T-helper 2 cell treated with Interferon-gamma antibody and Interleukin-4, amounts not matched to agents 5 μg/mL and 100 μg/mL, for 36 hours (primary cell): ENCODE data around the gene RUNX1.

Source experiments
- DNase-seq: peaks from one replicate; pipeline ENCODE4 v3.0.0; 2021; ENCODE audit warnings: low spot score
- H3K27ac Mint-ChIP-seq: one replicate; pipeline ENCODE4 v1.8.0; 2021; ENCODE audit warnings: mild to moderate bottlenecking, mixed read lengths
- H3K27me3 Mint-ChIP-seq: one replicate; pipeline ENCODE4 v1.8.0; 2021; ENCODE audit warnings: low read depth, mixed read lengths
- H3K36me3 Mint-ChIP-seq: one replicate; pipeline ENCODE4 v1.8.0; 2021; ENCODE audit warnings: low read depth, mixed read lengths
- H3K4me1 Mint-ChIP-seq: one replicate; pipeline ENCODE4 v1.8.0; 2021; ENCODE audit warnings: low read depth, mixed read lengths
- H3K4me3 Mint-ChIP-seq: one replicate; pipeline ENCODE4 v1.8.0; 2022; ENCODE audit warnings: mild to moderate bottlenecking, moderate library complexity, mixed read lengths
- H3K9me3 Mint-ChIP-seq: one replicate; pipeline ENCODE4 v1.8.0; 2021; ENCODE audit warnings: mixed read lengths

The RUNX1 gene

DNA sequence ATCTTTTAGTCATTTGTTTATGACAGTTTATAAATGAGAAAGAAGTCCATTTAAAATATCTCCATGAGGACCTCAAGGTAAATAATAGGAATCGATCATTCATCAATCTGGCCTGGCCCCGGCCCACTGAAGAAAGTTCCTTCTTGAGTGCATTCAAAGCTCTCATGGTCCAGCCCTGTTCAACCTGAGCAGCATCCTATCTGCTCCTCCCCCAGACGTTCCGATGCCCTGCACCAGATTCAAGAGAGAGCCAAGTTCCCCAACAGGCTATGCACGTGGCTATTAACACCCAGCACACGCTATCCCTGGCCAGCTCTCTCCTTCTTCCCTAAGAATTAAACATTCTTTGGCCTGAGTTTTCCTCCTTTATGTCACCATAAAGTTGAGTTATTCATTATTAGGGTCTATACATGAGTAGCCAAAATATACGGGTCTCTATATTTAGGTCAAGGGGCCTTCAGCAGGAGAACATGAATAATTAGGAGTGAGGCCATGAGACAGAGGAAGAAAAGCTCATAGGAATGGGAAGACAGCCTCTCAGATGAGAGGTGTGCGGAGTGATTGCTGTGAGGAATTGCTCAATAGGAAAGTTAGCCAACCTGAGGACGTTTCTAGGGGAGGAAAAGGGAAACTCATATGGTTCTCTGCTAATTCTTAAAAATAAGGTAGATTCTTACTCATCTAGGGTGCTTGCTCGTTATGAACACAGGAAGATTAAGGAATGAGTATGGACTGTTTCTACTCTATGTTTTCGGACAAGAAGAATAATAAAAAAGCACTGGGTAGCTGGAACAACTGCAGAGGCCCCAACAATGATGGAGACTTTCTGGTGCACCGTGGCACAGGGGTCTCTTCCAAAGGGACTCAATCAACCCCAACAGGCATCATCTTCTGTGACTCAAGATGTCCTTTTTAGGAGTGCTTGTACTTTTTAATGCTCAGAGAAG lies 23.6 kb downstream of the RUNX1 start:
- H3K4me3 Mint-ChIP-seq = peak overlapping the region; percentile 83
- no peak for DNase-seq
- peaks cover 50% of the 10 kb centered on the region for H3K36me3 Mint-ChIP-seq
- H3K9me3 Mint-ChIP-seq = no peaks in the 10 kb centered on the region
- H3K27me3 Mint-ChIP-seq = no peaks in the 10 kb centered on the region
- H3K27ac Mint-ChIP-seq = peak overlapping the region; percentile 100
- peaks cover 90% of the 10 kb centered on the region for H3K4me1 Mint-ChIP-seq

- Mint-ChIP-seq H3K36me3 (peaks cover 47% of the 10 kb centered on the region), H3K27ac (peak overlapping the region; percentile 100), H3K4me3 (peak overlapping the region; percentile 83)
Measured at GRCh38 chr21:35024513-35024912, 24.6 kb downstream of the RUNX1 start.

GRCh38 chr21:35024071-35024420 lies 25.1 kb downstream of the RUNX1 start:
- Mint-ChIP-seq H3K36me3 (peaks cover 46% of the 10 kb centered on the region), H3K4me3 (peak overlapping the region; percentile 83), H3K9me3 (no peaks in the 10 kb centered on the region), H3K27me3 (no peaks in the 10 kb centered on the region), H3K27ac (peak overlapping the region; percentile 100), H3K4me1 (peaks cover 86% of the 10 kb centered on the region)
- no peak for DNase-seq

More at GRCh38 chr21:35024513-35024912, 24.6 kb downstream of the RUNX1 start:
- Mint-ChIP-seq H3K4me1 (peaks cover 87% of the 10 kb centered on the region), H3K9me3 (no peaks in the 10 kb centered on the region), H3K27me3 (no peaks in the 10 kb centered on the region)
- no peak for DNase-seq

DNA sequence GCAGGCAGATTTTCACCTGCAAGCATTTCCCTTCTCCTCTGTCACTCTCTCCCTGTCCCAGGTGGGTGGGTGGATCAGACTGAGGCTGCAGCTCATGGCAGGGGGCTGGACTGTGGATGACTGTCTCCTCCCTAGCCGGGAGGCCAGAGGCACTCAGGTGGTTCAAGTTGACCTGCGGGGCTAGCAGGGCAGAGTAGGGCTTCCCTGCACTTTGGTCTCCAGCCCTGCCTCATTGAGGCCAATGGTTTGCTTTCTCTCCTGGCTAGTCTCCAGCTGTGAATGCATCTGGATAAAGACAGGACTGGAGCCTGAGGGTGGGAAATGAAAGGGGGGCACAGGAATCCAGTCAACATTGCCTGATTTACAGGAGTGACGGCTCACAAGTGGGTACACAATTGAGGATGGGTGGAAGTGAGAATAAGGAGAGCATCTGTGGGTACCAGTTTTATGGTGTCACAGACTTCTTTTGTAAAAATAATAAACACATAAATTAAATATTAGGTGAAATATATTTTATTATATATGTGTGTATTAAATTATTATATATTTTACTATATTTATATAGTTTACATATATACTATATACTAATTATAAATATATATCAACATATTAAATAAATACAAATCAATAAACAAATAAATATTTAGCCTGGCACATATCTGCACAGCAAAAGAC lies 25.6 kb downstream of the RUNX1 start:
- Mint-ChIP-seq H3K27ac (peak overlapping the region; percentile 92), H3K4me3 (peak overlapping the region; percentile 69), H3K4me1 (peaks cover 82% of the 10 kb centered on the region), H3K36me3 (peaks cover 43% of the 10 kb centered on the region), H3K27me3 (no peaks in the 10 kb centered on the region), H3K9me3 (no peaks in the 10 kb centered on the region)
- no peak for DNase-seq

DNA sequence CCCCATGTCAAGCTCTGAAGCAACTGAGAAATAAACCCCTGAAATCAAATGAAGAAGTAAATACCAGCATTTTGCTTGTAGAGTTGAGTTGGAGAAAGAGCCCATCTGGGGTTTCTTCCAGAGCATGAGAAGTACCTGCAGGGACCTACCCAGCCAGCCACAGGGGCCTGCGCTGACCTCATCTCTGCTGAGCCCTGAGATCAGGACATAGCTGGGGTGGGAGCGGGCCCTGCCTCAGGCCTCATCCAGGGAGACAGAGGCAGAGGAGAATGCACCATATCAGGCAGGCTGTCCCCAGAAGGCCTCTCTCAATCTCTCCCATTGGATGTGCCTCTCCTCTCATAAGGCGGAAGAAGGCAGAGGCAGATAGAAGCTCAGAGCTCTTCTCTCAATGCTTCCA lies 27.6 kb downstream of the RUNX1 start:
- Mint-ChIP-seq H3K9me3 (no peaks in the 10 kb centered on the region), H3K27ac (peak overlapping the region; percentile 73), H3K36me3 (peaks cover 52% of the 10 kb centered on the region), H3K27me3 (no peaks in the 10 kb centered on the region), H3K4me1 (peaks cover 78% of the 10 kb centered on the region), H3K4me3 (no peak overlapping the region)
- no peak for DNase-seq

- peaks cover 52% of the 10 kb centered on the region for H3K36me3 Mint-ChIP-seq
- H3K27me3 Mint-ChIP-seq = no peaks in the 10 kb centered on the region
- H3K27ac Mint-ChIP-seq = peak overlapping the region; percentile 60
- no peaks in the 10 kb centered on the region for H3K9me3 Mint-ChIP-seq
- no peak for DNase-seq
- peak overlapping the region; percentile 24 for H3K4me3 Mint-ChIP-seq
- peaks cover 79% of the 10 kb centered on the region for H3K4me1 Mint-ChIP-seq
Measured at GRCh38 chr21:35020902-35021301, 28.2 kb downstream of the RUNX1 start.

GRCh38 chr21:35020436-35020835 lies 28.7 kb downstream of the RUNX1 start:
- H3K9me3 Mint-ChIP-seq = no peaks in the 10 kb centered on the region
- peaks cover 54% of the 10 kb centered on the region for H3K36me3 Mint-ChIP-seq
- no peaks in the 10 kb centered on the region for H3K27me3 Mint-ChIP-seq
- DNase-seq = peak; percentile 61
- peaks cover 79% of the 10 kb centered on the region for H3K4me1 Mint-ChIP-seq
- H3K4me3 Mint-ChIP-seq = peak overlapping the region; percentile 24
- H3K27ac Mint-ChIP-seq = peak overlapping the region; percentile 60

GRCh38 chr21:35019631-35020032 lies 29.5 kb downstream of the RUNX1 start:
- Mint-ChIP-seq H3K36me3 (peaks cover 58% of the 10 kb centered on the region), H3K9me3 (no peaks in the 10 kb centered on the region), H3K4me3 (no peak overlapping the region), H3K27ac (no peak overlapping the region), H3K27me3 (no peaks in the 10 kb centered on the region), H3K4me1 (peaks cover 79% of the 10 kb centered on the region)
- DNase-seq = no peak

GRCh38 chr21:35017256-35017655 lies 31.8 kb downstream of the RUNX1 start:
- no peak for DNase-seq
- Mint-ChIP-seq H3K36me3 (peaks cover 48% of the 10 kb centered on the region), H3K4me1 (peaks cover 77% of the 10 kb centered on the region), H3K27ac (peak overlapping the region; percentile 32), H3K4me3 (no peak overlapping the region), H3K27me3 (no peaks in the 10 kb centered on the region), H3K9me3 (no peaks in the 10 kb centered on the region)

- H3K9me3 Mint-ChIP-seq = no peaks in the 10 kb centered on the region
- H3K27me3 Mint-ChIP-seq = no peaks in the 10 kb centered on the region
- no peak overlapping the region for H3K4me3 Mint-ChIP-seq
- H3K4me1 Mint-ChIP-seq = peaks cover 77% of the 10 kb centered on the region
- peak overlapping the region; percentile 51 for H3K27ac Mint-ChIP-seq
- peaks cover 48% of the 10 kb centered on the region for H3K36me3 Mint-ChIP-seq
- DNase-seq = no peak
Measured at GRCh38 chr21:35016517-35017188, 32.4 kb downstream of the RUNX1 start.

- H3K27ac Mint-ChIP-seq = peak overlapping the region; percentile 51
- no peaks in the 10 kb centered on the region for H3K9me3 Mint-ChIP-seq
- DNase-seq = no peak
- H3K36me3 Mint-ChIP-seq = peaks cover 49% of the 10 kb centered on the region
- H3K27me3 Mint-ChIP-seq = no peaks in the 10 kb centered on the region
- peaks cover 77% of the 10 kb centered on the region for H3K4me1 Mint-ChIP-seq
- H3K4me3 Mint-ChIP-seq = no peak overlapping the region
Measured at GRCh38 chr21:35016071-35016470, 33.0 kb downstream of the RUNX1 start.

DNA sequence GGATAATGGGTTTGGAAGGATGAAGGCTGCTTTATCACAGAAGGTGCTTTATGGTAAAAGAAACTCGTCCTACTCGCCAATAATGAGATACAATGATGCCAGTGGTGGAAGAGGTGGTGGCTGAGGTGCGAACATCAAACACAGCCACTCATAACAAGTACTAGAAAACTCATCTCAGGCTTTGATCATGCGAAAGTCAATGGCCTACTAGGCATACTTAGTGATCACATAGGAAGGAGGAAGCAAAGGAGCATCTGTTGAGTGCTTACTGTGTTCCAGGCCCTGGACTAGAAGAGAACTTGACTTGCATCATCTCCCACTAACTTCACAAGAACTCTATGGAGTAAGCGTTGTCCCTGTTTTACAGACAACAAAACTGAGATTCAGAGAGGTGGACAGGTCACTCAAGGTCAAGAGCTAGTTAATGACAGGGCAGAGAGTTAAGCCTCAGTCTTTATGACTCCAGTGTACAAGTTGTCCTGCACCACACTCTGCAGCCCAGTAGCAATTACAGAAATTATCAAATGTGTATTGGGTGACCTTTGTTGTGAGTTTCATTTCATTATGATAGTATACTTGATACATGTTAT lies 33.6 kb downstream of the RUNX1 start:
- no peaks in the 10 kb centered on the region for H3K9me3 Mint-ChIP-seq
- H3K27me3 Mint-ChIP-seq = no peaks in the 10 kb centered on the region
- peaks cover 75% of the 10 kb centered on the region for H3K4me1 Mint-ChIP-seq
- H3K36me3 Mint-ChIP-seq = peaks cover 47% of the 10 kb centered on the region
- peak; percentile 60 for DNase-seq
- H3K27ac Mint-ChIP-seq = peak overlapping the region; percentile 65
- peak overlapping the region; percentile 7 for H3K4me3 Mint-ChIP-seq

DNA sequence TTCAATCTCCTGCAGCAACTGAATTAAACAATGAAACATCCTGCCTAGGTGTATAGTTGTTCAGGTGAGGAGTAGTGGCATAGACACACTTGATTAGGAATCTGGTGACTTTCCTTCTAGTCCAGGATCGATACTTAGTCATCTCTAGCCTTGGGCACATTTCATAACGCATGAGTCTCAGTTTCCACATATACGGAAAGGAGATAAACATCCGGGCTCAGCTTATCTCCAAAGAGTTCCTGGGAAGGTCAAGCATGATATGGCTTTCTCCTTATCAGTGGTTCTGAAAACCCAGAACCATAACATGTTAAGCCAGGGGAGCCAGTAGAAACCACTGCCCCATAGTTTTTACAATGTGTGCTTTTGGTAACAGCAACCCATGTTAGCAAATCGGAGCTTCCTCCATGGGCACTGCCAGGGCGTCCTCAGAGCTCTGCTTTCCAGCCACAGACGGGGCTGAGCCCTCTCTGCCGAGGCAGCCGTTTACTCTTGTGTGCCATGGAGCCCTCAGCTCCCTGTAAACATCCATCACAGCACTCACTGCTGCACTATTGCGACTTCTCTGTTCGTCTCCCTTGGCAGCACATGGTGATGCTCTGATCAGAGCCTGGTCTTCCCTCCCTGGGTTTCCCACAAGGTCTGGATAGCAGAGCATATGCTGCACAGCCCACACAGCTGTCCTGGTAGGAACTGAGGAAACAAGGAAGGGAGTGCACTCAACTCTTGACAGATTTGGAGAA lies 34.6 kb downstream of the RUNX1 start:
- H3K36me3 Mint-ChIP-seq = peaks cover 50% of the 10 kb centered on the region
- H3K4me1 Mint-ChIP-seq = peaks cover 71% of the 10 kb centered on the region
- peak overlapping the region; percentile 69 for H3K27ac Mint-ChIP-seq
- H3K4me3 Mint-ChIP-seq = peak overlapping the region; percentile 60
- no peaks in the 10 kb centered on the region for H3K27me3 Mint-ChIP-seq
- no peaks in the 10 kb centered on the region for H3K9me3 Mint-ChIP-seq
- DNase-seq = no peak
